HG03575 (cell line): Measurements from ENCODE around the gene CHIT1.

Source experiments
- ATAC-seq: cut with Tn5 transposase; IDR thresholded peaks from one replicate; pipeline ENCODE4 v1.9.1; 2021; ENCODE audit not compliant: unreplicated experiment, insufficient number of reproducible peaks, low FRiP score; ENCODE audit errors: extremely low read depth

CHIT1 gene

DNA sequence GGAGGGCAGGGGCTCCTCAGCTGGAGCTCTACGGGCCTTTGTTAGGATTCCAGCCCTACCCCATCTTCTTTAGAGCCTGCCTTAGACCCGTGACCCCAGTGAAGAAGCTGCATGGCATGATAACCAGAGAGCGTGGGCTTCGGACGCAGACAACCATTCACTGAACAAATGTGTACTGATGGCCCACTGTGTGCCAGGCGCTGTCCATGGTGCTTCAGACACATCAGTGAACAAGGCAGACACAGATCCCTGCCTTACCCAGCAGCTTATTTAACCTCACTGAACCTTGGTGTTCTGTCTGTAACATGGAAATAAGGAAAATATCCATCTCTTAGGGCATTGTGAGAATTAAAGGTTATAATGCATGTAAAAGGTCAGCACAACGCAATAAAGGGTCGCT is 9.5 kb downstream of the CHIT1 start:
- no peak for ATAC-seq

DNA sequence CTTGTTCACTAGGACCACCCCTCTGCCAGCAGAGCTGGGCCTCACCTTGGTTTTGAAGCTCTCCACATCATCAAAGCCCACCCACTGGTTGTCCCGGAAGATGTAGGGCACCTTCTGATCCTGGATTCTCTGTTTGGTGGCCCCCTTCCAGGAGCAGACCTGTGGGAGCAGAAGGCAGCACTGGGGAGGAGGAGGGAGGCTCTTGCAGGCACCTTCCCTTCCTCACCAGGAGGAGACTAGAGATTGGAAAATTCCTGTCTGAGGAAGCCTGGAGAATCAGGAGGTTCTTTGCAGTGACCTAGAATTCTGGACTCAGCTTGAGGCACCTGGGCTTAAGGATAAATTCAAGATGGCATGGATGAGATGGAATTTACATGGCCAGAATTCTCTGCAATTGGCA is 10.3 kb downstream of the CHIT1 start:
- ATAC-seq, result no peak

DNA sequence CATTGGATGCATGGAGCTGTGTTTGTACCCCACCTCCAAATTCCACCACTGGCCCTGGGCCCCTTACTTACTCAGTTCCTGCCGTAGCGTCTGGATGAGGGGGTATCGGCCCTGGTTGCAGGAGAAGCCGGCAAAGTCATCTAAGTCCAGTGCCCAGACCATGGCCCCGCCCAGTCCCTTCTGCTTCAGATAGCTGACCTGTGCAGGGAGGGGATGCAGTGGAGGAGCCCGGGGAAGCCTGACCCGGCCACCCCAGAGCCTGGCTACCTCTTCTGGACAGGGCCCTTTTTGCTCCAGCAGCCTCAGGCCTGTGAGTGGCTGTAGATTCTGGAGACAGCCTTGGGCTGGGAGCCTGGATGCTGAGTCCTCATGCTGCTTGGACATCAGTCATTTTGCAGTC is 11.8 kb downstream of the CHIT1 start:
- no peak for ATAC-seq

DNA sequence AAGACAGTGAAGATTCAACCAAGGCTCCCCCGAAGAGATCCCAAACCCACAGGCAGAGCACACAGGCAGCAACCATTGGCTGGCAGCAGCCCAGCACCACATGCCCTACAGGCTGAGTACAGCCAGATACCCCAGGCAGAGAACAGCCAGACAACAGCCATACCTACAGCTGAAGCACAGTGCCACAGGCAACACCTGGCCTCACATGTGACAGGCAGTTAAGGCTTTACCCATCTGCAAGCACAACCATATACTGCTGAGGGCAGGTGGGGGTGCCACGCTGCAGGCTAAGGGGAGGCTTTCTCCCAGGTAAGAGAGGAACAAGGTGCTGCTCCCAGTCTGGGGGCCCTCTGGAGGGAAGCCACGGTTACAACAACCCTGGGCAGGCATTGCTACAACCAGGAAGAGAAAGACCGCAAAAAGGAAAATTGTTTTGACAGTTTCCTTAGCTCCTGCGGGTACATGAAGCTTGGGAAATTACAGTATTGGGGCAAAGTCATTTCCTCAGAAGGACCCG is 12.3 kb downstream of the CHIT1 start:
- ATAC-seq, result no peak

DNA sequence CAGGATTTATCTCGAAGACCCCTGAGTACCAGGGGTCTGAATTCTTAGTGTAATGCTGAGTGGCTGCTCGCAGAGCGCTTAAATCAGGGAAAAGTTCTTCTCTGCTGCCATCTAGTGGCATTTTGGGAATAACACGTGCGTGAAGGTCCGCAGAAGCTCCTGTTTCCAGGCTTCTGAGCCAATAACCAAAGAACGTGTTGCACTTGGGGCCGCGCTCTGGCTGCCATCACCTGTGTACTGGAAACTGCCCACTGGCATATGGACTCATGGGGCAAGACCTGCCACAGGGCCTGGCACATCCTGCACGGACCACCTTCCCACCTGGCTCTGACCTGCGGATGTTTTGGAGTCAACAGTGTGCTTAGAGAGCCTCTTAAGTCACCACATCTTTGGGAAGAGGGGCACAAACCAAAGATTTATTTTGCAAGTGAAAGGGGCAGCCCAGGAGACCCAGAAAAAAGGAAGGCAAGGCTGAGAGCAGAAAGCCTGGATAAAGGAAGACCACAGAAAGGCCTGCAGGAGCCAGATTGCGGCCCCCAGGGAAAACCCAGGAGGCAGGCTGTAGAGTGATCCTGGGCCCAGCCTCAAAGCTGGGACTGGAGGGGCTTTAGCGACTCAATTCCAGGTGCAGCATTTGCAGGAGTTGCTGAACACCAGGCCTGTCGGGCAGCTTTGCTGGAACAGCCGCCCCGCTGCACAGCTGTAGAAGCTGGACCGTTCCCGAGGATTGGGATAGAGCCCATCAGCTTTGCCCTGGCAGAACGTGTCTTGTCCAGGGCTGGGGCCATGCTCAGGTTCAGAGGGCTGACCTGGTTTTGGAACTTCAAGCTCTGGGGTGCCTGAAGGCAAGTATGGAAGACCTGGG is 13.0 kb downstream of the CHIT1 start:
- no peak for ATAC-seq

DNA sequence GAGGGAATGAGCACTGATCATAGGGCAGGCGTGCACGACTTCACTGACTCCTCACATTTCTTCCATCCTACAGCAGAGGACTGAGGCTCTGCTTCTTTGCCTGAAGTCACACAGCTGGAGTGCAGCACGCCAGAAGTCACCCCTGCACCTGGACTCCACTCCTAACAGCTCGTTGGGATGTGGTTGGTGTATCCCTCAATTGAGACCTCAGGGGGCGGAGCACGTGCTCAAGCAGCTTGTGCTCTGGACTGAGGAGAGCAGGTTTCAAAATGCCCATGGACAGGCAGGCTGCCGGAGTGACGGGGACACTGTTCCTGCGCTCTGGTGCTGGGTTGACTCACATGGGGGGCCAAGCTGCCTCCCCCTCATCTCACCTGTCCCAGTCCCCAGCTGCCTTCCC is 13.9 kb downstream of the CHIT1 start:
- ATAC-seq, result no peak

DNA sequence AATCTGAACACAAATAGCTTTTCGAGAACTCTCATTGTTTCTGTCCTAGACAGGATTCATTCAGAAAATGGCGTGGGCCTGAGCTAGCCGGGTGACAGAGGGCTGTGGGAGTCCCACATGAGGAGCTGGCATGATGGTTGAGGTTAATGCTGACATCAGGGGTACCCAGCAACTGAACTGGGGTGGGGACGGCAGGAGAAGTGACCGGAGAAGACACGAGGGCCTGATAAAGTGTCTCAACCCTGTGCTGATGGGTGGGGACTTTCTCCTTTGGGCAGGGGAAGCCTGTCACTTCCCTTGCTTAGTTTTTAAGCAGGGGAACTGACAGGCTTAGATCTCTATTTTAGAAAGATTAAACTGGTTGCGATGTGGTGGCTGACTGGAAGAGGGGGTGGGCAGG is 14.6 kb downstream of the CHIT1 start:
- no peak for ATAC-seq

DNA sequence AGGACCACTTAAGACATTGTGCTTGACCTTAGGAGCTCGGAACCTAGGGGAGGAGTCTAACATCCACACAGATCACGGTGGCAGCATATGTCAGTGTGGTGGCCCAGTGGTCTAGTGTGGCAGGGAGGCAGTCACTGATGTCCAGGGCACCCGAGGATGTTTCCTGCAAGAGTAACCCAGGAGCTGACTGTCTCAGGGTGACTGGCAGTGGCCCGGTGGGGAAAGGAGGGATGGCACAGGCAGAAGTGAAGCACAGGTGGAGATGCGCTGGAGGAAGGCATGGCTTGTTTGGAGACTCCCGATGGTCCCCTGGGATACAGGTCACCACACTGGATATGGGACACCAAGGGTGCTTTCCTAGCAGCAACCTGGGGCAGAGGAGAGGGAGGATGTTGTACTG is 16.3 kb downstream of the CHIT1 start:
- ATAC-seq, result no peak

DNA sequence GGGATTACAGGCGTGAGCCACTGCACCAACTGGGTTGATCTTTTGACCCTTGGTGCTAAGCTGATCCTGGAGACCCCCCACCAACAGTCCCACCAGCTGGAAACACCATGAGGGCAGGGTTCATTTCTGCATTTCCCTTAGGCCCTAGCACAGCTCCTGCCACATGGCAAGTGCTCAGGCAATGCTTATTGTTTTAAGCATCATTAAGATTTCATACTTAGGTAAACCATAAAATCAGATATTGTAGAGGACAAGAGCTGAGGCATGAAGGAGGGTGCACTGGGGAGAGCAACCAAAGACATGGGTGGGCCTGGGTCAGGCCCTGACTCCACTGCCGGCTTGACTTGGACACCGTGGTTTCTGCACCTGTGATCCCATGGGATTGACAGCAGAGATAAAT is 17.7 kb downstream of the CHIT1 start:
- no peak for ATAC-seq

DNA sequence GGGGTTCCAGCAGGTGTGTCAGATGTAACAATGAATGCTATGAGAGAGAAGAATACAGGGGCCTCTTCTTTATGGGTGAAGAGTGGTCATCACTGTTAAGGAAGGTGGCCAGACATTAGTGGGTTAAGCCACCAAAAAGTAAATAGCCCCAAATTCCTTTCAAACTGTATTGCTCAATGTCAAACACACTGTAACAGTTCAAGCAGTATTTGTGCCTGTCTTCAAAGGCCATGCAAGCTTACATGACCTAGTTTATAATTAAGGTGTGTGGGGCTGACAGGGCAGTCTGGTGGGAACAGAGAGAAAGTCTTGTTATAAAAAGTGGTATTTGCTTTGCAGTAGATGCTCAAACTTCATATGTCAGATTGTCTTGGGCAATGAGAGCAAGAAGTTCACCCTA is 18.5 kb downstream of the CHIT1 start:
- ATAC-seq, result no peak

DNA sequence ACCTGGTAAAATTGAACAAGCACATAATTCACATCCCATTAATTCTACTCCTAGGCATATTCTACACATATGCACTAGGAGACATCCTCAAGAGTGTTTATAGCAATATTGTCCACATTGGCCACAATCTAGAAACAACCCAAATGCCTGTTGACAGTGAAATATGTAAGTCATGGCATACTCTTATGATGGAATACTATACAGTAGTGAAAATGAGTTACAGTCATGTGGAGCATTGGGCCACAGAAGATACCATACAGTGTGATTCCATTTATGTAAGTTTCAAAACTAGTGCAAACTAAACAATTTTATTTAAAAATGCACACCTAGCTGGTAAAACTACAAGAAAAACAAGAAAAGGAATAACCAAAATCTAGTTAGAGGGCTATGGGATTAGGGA is 19.1 kb downstream of the CHIT1 start:
- ATAC-seq, result no peak

DNA sequence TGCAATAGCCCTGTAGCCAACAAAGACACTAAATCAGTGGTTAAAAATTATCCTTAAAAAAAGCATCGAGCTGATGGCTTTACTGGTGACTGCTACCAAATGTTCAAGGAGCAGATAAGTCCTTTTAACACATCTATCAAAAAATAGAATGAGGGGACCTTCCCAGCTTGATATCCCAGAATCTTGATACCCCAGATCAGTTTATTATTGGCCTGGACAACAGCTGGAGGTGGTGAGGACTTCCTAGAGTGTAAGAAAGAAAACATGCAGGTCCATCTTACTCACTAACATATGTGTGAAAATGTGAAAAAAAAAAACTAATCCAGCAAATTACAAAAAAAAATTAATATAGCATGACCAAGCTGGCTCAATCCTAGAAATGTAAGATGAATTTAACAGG is 21.3 kb downstream of the CHIT1 start:
- no peak for ATAC-seq

DNA sequence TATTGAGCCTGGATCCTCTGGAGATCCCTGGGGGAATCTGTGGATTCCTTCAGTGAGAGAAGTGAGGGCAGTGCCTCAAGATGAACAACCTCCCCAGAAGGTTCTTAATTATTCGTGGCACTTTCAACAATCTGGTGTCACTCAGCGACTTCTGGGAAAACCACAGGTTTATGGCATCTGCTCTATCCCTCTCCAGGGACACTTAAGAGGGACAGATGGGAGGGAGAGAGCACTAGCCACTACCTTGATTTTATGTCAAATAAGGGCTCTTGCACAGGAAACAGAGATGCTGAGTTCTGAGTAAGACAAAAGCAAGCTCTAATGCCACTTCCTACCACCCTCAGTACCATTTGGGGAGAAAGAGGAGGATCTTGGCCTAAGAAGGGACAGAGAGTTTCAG is 21.7 kb downstream of the CHIT1 start:
- no peak for ATAC-seq

DNA sequence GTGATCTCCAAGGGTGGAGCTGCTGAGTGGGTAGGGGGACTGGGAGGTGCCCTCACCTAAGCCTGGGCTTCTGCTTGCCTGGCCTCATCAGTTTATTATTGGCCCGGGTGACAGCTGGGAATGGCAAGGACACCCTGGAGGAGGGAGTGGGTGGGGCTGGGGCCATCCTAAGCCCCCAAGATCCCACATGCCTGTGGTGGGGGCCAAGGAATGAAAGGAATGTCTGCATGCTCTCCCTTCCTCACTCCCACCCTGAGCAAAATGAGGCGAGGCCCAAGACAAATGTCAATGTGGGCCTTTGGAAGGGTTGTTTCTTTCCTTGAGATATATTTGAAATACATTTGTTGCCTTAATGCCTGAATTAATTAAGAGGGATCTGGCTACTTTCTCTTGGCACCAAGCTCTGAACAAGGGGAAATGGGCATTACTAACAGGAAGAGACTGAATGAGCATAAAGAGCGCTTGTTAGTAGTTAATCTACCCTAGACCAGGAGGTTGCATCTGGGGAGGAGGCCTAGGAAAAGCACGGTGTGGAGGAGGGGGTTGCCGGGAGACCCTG is 23.3 kb downstream of the CHIT1 start:
- ATAC-seq, result no peak

DNA sequence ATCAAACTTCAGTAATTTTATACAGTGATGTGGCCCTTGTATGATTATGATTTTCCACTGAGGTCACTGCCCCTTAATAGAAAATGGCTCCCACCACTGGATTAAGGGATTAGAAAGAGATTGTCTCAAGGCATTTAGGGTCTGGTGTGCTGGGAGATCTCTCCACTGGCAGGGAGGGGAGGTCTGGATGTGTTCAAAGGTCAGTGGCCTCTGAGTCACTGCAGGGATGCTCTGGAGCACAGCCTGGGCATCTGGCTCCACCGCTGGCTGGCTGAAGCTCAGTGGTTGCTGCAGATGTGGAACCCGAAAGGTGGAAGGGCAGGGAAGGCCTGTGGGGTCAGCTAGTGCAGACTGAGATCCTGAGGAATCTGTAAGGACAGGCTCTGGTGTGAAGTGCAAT is 24.7 kb downstream of the CHIT1 start:
- no peak for ATAC-seq

DNA sequence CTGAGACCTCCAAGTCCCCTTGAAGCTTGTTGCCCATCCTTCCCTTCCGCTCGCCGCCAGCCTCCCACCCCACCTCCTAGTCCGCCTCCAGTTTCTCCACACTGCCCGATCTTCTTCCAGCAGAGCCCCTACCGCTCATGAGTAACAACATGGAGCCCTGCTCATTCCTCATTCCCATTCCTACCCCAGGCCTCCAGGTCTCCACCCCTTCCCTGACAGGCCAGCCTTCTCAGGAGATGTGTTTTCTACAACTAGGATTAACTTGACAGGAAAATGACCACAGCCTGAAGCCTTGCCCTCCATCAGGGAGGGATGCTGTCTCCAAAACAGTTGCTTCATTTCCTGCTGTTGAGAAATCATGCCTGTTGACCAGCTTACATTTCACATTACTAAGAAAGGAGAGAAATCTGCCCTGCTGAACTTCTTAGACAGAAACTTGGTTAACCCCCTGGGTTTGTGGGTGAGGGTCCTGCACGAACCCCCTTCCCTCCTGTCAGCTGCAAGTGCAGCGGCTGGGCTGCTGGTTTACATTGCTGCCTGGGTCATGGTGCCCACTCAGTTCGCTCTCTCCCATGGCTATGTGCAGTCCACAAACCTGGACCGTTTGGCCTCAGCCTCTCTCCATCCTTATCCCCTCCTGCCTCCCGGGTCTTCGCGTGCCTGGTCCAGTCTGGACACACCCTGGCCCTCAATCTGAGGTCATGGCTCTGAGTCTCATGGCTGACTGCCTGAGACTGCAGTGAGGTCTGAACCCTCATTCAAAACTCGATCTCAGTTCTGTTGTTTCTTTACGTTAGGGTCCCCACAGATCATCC is 26.8 kb downstream of the CHIT1 start:
- no peak for ATAC-seq

DNA sequence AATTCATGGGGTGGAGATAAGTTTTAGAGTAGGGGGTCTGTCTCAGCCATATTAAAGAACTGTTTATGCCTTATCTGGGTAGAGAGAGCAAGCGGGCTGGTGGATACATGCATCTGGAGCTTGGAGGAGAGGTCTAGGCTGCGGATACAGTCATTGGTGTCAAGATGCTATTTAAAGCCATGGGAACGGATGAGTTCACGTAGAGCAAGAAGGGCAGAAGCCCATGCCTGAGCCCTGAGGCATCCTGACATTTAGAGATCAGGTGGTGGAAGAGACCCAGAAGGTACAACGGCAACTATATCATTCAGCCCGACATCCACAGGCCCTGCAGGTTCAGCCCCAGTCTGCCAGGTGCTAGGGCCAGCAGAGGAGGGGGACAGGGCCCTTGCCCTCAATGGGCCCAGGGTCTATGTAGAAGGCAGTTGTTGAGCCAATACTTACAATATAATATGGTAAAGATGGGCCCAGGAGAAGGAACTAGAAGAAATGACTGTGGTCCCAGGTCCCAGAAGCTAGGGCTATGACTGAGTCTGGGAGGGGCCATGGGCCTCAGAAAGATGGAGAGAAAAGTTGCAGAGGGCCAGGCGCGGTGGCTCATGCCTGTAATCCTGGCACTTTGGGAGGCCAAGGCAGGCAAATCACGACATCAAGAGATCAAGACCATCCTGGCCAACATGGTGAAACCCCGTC is 27.8 kb downstream of the CHIT1 start:
- no peak for ATAC-seq

DNA sequence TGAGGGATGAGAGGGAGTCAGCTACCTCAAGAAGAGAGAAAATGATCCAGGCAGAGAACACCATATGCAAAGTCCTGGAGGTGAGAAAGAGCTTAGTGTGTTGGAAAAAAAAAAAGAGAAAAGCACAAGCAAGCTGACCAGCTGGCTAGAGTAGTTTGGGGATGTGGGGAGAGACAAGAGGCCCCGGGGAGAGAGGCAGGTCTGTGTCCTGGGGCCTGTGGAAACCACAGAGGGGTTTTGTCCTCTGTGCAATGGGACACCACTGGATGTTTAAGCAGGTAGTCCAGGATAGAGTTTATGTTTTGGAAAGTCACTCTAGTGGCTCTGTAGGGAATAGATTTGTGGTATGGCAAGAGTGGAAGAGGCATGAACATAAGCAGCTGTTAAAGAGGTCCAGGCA is 28.6 kb downstream of the CHIT1 start:
- ATAC-seq, result no peak

DNA sequence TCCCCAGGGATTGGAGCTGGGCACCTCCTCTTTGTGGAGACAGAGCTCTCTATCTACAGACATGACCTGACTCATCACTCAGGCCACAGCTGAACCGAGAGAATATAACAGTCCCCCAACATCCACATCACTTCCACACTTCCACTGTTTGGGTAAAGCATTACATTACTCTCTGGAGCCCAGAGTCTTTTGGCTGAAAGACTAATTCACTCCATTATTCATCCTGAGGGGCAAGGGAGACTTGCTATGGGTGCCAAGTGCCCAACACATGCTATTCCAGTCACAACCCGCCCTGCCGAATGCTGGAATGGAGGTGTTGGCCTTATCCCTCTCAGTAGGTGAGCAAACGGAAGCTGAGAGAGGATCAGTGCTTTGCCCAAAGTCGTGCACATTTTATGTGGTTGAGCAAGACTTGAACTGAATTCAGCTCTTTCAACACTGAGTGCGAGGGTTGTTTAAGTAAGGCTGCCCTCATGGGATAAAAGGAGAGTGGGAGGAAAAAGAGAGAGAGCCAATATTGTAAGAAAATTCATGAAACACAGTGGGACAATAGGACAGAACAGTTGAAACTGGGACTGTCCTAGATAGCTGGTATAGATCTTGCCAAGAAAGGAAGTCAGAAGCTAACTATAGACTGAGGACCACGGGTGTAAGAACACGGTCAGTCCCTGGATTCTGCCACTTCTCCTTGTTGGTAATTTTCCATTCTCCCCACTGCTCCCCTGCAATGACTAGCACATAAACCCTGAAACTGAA is 29.5 kb downstream of the CHIT1 start:
- no peak for ATAC-seq
